MM.1S (cell line): Measurements from ENCODE around the gene ICA1L.

Experiments used
- CTCF ChIP-seq: fragments of 300-600 bp; sonication (generic); IDR thresholded peaks from 2 replicates; pipeline ENCODE4 v1.5.1; 2016; ENCODE audit warnings: antibody characterized with exemption, low read length, mixed read lengths
- EZH2phosphoT487 ChIP-seq: fragments of 300-600 bp; sonication (generic); IDR thresholded peaks from 2 replicates; pipeline ENCODE4 v1.6.1; 2018; ENCODE audit warnings: antibody characterized with exemption, low read length

- TF ChIP-seq CTCF (no peak), EZH2phosphoT487 (no peak)
Observed at GRCh38 chr2:202911512-202912341, 40.2 kb upstream of the ICA1L start, which contains the start of the genes CARF and WDR12.
